Measurements from ENCODE around the gene RIPK4.

- TF ChIP-seq CTCF (IDR thresholded peaks at IDR 0.05; ENCODE audit: low read depth, low read length, missing input control) (no peak), REST (IDR thresholded peaks at IDR 0.05) (no peak), RAD21 (IDR thresholded peaks at IDR 0.05) (no peak), MAX (IDR thresholded peaks at IDR 0.05) (no peak), JUND (IDR thresholded peaks at IDR 0.05) (no peak), TAF1 (conservative IDR thresholded peaks at IDR 0.05) (no peak), YY1 (IDR thresholded peaks at IDR 0.05) (no peak), ZBTB33 (IDR thresholded peaks at IDR 0.05) (no peak)
Measured at GRCh38 chr21:41730367-41730765, 36.5 kb downstream of the RIPK4 start.
